ENCODE measurements around the gene ABHD14A.

DNA sequence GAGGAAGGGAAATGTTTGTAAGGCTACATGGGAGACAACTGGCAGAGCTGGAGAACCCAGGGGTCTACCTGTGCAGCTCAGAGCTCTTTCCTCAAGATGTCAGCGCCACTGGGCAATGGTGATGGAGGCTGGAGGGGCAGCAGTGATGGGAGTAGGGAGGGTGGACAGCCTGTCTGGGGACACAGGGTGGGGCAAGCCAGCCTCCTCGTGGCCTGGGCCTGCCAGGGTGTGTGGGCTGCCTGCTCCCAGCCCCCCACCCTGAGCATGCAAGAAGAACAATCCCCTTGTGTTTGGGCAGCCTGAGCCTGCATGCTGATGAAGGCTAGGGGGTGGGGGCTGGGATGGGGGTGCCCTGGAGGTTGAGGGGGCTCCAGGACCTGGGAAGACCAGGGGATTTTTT, 8.8 kb upstream of the ABHD14A start:
- TF ChIP-seq, protein P1, sequence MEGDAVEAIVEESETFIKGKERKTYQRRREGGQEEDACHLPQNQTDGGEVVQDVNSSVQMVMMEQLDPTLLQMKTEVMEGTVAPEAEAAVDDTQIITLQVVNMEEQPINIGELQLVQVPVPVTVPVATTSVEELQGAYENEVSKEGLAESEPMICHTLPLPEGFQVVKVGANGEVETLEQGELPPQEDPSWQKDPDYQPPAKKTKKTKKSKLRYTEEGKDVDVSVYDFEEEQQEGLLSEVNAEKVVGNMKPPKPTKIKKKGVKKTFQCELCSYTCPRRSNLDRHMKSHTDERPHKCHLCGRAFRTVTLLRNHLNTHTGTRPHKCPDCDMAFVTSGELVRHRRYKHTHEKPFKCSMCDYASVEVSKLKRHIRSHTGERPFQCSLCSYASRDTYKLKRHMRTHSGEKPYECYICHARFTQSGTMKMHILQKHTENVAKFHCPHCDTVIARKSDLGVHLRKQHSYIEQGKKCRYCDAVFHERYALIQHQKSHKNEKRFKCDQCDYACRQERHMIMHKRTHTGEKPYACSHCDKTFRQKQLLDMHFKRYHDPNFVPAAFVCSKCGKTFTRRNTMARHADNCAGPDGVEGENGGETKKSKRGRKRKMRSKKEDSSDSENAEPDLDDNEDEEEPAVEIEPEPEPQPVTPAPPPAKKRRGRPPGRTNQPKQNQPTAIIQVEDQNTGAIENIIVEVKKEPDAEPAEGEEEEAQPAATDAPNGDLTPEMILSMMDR (conservative IDR thresholded peaks at IDR 0.05; ENCODE audit: low read depth, low read length), result no peak
- TF ChIP-seq EZH2 (IDR thresholded peaks at IDR 0.05; ENCODE audit: borderline replicate concordance, low read depth, low read length, poor library complexity, severe bottlenecking), result no peak
